22Rv1 (cell line): Measurements from ENCODE around the gene CPHXL.

Source experiments
- H3K27ac ChIP-seq: fragments of 450-650 bp; 2 replicates; pipeline ENCODE4 v1.5.1; 2017
- ZFX ChIP-seq: fragments of 450-650 bp; IDR thresholded peaks from 2 replicates; pipeline ENCODE4 v1.6.1; 2017; ENCODE audit warnings: antibody characterized with exemption, borderline replicate concordance
- TF ChIP-seq, protein P1 (sequence below): fragments of 450-650 bp; IDR thresholded peaks from 2 replicates; pipeline ENCODE4 v1.5.1; 2017; ENCODE audit warnings: mild to moderate bottlenecking

Gene CPHXL

DNA sequence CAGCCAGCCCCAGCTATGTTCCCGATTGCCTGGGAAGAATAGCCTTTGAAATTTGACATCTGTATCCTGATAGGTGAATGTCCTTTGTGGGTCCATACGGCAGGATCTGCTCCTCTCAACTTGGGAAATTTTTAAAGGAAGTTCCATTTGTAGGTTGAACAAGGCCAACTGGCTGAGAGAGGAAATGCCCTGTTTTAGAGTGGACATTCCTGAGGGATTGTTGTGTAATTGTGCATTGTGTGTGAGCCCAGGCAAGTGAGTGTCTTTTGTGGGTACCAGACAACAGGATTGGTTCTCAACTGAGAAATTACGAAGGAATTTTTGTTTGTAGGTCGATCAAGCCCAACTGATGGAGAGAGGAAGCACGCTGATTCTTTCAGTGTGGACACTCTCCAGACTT lies 46.9 kb downstream of the CPHXL start:
- TF ChIP-seq ZFX, result no peak
- TF ChIP-seq, protein P1, sequence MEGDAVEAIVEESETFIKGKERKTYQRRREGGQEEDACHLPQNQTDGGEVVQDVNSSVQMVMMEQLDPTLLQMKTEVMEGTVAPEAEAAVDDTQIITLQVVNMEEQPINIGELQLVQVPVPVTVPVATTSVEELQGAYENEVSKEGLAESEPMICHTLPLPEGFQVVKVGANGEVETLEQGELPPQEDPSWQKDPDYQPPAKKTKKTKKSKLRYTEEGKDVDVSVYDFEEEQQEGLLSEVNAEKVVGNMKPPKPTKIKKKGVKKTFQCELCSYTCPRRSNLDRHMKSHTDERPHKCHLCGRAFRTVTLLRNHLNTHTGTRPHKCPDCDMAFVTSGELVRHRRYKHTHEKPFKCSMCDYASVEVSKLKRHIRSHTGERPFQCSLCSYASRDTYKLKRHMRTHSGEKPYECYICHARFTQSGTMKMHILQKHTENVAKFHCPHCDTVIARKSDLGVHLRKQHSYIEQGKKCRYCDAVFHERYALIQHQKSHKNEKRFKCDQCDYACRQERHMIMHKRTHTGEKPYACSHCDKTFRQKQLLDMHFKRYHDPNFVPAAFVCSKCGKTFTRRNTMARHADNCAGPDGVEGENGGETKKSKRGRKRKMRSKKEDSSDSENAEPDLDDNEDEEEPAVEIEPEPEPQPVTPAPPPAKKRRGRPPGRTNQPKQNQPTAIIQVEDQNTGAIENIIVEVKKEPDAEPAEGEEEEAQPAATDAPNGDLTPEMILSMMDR, result no peak
- H3K27ac ChIP-seq, result no peak overlapping the region

DNA sequence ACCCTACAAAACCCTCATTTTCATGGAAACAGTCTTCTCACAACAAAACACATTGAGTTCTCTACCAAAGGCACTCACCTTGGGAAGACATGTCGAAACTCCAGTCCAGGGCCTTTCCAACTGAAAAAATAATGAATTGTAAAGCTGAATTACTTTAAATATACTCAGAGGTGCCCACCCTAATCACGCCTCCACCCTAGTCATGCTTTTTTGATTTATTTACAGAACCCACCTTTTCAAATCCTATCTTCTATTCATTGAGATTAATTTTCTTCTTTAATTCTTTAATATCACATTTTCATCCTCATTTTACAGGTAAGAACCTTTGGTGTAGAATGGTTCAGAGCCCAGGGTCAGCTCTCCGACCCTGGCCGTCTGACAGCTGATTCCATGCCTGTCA lies 49.4 kb downstream of the CPHXL start, which contains the start of gene CPHXL2:
Gene CPHXL2, minus strand, starts transcription at position 101 of the 400 bp plus-strand sequence. Its CDS starts 10 bp downstream, at position 91.
- TF ChIP-seq, protein P1, result no peak
- TF ChIP-seq ZFX, result no peak
- no peak within 1 kb of the TSS for H3K27ac ChIP-seq

DNA sequence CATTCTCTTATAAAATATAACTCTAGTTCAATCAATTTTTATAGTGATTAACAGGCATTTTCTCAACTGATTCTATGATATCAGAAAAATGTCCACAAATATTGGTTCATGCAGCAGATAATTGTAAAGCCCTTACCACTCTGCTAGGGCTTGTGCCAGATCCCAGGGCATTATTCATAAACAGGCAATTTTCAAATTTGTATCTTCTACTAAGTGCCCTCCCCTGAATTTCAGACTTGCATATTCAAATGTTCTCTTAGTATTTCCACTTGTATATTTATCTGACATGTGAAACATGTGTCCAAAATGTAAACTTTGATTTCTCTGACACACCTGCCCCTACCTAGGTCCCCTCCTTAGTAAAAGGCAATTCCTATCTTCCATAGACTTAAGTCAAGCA lies 58.8 kb downstream of the CPHXL start:
- no peak for TF ChIP-seq ZFX
- TF ChIP-seq, protein P1, result no peak
- no peak overlapping the region for H3K27ac ChIP-seq
